Stimulated activated CD4-positive, alpha-beta T cell treated with anti-CD3 and anti-CD28 coated beads, TNF-alpha, amount 100 ng/mL, for 4 hours (primary cell): ENCODE results near the gene MAFB.

Experiments
- DNase-seq, 3 experiments: peaks; one replicate each; pipeline ENCODE4 v3.0.0-alpha.2; 2020; ENCODE audit warnings: low read depth in 3 of 3

MAFB gene

DNA sequence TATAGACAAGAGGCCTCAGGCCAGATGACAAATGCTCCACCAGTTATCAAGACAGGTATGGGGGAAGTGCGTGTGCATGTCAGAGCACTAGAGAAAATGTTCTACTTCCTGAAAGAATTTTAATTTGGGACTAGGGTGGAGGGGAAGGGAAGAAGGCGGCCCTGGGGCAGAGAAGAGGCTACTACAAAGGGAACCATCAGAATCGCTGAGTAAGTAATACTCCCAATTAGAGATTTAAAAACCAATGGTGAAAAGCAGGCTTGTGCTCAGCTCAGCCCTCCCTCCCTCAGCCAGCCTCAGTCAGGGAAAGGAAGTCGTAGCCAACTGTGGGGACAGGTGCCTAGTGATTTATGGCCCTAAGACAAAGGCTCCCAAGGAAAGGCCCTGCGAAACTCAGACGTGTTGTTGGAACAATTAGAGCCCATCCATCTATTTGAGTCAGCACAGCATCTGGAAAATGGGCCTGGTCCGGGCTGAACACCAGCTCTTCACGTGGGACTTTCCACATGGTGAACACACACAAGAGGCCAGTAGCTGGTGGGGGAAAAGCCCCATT, 15.0 kb upstream of the MAFB start:
- DNase-seq, result no peak

DNA sequence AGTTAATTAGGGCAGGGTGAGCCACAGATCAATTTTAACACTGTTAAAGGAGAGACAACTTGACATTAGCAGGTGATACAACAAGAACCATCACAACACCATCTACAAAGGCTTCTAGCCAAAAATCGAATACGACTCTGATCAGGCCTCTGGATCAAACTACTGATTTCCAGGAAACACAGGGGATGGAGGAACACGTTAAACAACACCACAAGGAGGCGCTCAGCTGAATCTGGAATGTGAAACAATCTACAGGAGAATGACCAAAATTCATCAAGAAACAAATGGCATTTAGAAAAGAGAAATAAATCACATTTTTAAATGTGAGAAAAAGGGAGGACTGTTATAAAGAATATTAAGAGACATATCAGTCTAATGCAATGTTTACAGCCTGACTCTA, 13.5 kb upstream of the MAFB start:
- no peak for DNase-seq

DNA sequence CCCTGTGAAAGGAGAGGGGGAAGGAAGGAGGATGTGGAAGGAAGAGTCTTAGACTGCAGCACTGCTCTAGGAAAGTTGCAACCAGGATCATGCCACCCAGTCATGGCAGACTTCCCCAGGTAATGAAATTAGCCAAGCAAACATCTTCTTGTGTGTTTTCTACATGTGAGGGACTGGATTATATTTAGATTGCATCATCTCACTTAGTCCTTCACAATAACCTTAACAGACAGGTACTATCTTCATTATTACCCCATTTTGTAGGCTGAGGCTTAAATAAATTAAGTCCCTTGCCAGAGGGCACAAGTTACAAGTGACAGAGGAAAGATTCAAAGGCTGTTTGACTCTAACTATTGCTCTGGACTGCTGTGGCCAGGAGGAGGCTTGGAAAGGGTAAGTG, 9.7 kb upstream of the MAFB start:
- no peak for DNase-seq

DNA sequence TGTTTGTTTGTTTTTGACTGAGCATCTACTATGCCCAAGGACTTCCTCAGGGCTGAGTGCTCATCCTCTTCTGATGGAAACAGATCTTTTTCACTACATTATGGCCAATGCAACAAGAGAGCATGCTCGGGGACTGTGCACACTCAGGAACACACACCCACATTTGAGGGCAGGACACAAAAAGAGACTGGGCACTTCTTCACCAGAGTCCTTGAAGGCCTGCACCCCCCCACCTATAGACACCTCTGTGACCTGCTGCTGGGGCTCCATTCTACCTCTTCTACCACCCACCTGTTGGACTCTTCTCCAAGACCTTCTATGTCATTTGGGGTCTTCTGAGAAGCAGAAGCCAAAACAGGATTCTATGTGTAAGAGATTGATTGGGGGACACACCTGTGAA, 9.2 kb upstream of the MAFB start:
- no peak for DNase-seq

DNA sequence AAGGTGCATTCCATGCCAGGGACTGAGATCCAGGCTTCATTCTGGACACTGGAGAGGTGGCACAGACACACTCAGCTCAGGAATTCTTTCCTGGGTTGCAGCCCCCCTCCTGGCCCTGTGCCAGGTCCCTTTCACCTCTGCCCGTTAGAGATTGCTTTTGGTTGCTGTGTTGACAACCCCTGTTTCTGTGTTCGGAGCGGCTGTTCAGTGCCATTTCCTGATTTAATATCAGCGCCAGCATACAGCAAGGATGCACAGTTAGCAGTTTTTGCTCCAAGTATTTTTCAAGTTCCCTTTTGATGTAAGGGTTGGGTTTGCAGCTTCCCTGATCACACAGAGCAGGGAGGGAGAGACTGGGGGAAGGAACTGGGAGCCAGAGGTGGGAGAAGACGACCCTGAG, 8.5 kb upstream of the MAFB start:
- DNase-seq, result no peak

DNA sequence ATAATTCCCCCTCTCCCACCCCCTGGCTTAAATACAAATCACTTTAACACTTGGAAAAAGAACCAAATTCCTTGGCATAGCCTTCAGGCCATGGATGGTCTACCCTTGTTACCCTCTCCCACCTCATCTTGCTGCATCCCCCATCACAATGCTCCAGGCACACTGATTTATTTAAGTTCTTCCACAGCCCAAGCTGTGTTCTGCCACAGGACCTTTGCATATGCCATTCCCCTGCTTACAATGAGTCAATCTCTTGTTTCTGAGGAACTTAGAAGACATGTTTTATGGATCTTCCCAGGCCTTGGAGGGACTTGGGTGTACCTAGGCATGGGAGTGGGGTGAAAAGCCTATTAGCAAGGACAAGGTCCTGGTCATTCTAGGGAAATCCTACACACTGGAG, 6.2 kb upstream of the MAFB start:
- no peak for DNase-seq

DNA sequence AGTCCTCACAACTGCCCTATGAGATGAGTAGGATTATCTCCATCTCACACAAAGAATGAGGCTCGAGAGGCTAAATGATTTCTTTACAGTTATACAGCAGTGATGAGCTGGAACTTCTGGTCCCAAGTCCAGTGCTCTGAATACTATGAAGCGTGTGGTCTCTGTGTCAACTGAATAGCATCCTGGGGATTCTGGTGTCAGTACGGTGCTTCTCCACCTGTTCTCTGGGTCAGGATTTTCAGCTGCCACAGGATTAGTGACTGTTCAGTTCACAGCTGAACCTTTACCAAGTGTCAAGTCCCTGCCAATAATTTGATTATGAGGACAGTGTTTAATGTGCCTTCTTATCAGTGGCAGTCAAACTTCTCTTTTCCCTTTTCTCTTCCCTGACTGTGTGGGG, 5.2 kb upstream of the MAFB start:
- DNase-seq, result no peak

DNA sequence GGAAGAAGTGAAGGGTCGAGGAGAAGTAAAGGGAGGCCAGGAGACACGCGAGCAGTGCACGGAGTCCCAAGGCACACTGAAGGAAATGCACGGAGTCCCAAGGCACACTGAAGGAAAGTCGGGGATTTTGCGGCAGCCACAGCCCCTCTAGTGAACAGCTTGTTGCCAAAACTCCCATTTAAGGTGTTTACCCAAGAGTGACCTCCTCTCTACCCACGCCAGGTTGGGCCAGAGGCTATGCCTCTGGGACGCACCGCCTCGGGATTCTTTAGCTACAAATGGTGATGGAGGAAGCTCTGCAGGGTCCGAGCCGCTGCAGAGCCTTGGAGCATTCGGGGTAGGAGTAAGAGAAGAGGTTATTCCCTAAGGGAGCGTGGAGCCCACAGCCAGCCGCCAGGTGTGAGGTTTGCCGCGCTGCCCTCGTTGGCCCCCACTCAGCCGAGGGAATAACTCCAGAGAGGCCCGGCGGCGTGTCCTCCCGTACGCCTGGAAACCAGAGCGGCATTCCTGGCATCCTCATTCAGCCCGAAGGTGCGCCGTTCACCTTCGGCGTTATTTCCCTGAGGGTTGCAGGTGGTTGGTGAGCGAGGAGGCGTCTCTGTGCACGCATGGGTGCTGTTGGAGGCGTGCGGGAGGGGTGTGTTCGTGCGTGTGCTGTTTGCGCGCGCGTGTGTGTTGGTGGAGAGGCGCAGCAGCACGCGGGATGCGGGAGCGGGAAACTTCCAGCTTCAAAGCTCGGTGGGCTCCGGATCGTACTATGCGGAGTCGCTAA, 3.4 kb upstream of the MAFB start:
- no peak for DNase-seq

DNA sequence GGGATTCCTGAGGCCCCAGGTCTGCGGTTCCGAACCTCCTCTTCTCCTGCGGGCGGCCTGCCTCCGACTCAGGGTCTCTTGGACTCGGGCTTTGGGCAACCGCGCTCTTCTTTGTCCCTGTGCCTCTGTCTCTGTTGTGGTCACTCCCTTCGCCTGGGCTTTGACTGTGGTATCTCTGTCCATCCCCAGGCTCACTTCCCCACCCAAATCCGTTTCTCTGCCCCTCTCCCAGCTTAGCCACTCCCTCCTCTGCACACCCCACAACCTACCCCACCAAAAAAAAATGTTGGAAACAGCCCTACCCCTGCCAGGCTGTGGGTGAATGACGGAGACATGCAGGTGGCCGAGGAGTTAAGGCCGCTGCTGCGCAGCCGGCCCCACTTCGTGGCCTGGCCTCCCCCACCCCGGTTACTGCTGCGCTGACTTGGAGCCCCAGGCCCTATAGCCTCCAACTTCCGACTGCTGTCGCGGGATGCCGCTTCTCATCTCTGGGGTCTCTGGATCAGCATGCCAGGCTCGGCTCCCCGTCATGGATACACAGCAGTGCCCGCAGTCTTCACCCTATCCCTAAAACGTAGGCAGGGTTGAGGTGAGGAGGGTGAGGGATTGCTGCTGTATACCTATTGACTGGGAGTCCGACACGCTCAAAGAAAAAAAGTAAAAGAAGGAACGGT, 2.7 kb upstream of the MAFB start:
- DNase-seq, result no peak

DNA sequence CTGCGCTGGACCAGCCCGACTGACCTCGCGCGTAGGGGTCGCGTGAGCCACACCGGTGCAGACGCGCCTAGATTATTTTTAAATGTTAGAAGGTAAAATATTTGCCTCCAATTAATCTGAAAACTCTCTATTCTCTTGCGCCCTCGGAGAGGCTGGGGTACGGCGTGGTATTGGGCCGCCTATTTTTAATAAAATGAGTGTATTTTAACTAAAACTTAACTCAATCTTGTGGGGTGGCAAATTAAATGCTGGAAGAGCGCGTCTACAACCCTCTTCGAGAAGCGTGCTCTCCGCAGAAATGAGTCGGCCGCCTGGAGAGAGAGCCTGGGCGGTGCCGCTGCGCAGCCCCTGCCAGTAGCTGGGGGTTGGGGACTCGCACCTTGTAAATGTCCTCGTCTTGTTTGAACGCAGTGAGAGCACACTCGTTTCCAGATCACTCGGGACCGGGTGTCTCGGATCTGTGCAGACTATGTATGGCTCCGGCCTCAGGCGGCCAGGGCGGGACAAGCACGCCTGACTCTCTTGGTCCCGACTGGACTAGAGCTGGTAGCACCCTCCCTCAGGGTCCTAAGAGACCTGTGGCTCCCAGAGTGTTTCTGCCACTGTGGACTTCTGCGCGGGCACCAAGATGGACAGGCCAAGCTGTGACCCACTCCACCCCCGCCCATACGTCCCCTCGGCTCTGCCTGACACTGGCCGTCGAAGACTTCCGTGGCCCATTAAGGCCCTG, 2.0 kb upstream of the MAFB start:
- DNase-seq, result no peak

DNA sequence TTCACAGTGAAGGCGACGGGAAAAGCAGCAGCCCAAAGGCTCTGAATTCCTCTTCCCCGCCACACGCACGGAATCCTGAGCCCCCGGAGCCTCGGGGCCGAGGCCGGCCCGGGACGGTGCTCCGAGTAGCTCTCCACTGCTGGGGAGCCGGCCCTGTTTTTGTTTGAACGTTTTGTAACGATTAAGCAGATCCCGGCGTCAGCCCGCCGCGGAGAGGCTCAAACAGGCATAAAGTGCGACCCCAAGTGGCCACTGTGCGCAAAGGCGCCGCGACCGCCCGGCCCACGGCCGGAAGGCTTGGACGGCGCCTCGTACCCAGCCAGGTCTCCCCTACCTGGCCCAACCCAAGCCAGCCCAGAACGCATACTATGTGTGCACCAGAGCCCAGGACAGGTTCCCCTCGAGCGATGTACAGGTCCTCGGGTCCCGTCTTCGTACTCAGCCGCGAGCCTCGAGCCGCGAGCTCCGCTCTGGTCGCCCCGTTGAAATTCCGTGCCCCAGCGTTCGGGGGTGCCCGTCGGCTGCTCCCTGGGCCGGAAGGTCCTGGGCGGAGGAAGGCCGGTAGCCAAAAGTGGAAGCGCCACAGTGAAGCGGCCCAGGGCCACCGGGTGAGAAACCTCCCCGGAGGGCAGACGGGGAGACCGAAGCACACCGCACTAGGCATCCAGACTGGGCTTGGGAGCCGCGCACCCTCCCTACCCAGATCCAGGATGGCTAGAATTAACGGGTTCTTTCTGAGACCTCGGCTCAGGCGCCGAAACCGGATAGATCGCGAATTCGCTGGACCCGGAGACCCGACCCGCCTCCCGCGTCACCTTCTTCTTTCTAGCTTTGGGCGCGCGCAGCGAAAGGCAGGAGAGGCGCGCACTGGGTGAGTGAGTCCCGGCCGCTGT, 1.2 kb upstream of the MAFB start:
- peak in 2 of 3 experiments; percentile 5 to 14 for DNase-seq

DNA sequence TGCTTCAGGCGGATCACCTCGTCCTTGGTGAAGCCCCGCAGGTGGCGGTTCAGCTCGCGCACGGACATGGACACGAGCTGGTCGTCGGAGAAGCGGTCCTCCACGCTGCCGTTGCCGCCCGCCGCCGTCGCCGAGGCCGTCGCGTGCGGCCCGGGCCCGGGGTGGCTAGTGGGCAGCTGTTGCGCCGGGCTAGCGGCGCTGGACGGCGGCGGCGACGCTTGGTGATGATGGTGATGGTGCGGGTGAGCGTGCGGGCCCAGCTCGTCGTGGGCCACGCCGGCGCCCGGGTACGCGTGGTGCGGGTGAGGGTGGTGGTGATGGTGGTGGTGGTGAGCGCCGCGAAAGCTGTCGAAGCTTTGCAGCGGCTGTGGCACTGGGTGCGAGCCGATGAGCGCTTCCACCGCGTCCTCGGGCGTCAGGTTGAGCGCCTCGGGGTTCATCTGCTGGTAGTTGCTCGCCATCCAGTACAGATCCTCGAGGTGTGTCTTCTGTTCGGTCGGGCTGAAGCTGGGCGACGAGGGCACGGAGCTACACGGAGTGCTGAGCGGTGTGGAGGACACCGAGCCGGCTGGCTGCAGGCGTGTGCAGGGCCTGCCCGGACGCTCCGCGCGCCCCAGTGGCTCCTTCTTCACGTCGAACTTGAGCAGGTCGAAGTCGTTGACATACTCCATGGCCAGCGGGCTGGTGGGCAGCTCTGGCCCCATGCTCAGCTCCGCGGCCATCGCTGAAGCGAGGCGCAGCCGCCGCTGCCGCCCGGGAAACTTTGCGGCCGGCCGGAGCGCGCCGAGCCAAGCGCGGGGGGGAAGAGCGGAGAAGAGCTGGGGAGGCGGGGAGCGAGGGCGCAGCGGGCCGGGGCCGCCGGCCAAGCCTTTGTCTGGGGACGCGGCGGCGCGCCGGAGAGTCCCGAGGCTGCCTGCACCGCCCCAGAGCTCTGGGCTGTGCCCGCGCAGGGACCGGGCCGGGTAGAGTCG, 622 bp downstream of the MAFB start:
- no peak for DNase-seq

DNA sequence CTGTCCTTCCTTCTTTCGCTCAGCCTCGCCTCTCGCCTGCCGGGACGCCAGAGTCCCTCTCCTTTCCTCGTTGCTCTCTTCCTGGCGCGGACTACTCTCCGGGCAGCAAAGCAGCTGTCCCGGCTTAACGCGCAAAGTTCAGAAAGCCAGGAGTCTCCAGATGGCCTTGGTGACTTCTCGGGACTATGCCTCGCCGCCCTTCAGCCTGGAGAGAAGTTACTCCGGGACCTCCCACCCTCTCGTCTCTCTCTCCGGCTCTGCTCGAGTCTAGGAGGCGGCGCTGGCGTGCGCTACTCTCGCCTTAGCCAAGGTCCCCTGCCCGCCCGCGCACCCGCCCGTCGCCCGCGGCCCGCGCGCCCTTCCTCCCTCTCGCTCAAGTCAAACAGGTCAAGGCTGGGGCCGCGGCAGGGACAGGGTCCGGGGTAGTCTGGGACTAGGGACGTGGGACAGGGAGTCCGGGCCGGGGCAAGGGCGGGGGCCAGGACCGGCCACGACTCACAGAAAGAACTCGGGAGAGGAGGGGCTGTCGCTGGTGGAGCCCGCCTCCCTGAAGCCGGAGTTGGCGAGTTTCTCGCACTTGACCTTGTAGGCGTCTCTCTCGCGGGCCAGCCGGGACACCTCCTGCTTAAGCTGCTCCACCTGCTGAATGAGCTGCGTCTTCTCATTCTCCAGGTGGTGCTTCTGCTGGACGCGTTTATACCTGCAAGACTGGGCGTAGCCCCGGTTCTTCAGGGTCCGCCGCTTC, 1.5 kb downstream of the MAFB start:
- no peak for DNase-seq

DNA sequence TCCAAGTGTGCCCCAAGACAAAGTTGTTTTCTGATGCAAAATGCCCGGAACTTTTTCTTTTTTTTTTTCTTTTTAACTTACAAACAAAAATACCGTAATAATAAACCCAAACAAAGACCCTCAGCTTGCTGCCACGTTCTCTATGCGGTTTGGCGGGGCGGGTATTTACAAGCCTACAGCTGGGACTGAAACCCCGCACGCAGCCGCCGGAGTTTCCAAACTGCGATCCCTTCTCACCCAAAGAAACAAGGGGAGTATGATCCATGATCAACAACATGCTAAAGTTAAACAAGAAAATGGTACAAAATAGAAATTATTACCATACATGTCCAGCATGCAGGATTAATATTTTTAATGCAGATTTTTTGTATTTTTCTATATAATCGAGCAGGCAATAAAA, 2.1 kb downstream of the MAFB start:
- no peak for DNase-seq

DNA sequence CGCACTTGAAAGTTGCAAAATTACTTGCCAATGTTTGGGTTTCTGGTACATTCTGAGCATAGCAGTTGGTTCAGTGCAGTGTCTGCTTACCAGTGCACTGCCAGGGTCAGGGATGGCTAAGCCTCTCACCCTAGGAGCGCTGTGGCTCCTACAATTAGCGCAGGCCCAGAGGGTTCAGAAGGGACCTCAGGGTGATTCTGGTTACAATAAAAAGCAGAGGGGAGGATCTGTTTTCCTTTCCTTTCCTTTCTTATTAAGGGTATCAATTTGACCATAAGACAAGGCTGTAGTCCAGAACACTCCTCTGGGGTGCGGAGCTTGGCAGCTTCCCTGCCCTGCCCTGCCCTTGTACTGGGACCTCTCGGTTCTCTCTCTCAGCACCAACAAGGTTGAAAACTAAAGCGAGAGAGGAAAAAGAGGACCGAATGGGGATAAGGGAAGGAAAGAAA, 2.6 kb downstream of the MAFB start:
- no peak for DNase-seq

DNA sequence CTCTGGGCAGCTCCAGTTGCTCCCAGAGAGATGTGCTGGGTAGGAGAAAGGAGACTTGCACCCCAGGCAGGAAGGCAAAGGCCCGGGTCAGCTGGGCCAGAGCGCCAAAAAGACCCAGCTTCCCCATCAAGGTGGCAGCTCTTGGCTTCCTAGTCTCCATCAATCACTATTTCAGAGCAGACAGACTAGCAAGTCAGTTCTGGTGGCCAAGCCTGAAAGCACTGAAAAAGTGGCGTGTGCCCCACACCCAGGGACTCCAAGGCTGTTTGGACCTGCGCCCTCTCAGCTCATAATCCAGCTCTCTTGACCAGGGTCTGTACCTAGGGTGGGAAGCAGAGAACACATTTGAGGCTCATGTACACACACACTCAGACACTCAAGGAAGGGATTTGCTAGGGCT, 3.7 kb downstream of the MAFB start:
- DNase-seq, result no peak

DNA sequence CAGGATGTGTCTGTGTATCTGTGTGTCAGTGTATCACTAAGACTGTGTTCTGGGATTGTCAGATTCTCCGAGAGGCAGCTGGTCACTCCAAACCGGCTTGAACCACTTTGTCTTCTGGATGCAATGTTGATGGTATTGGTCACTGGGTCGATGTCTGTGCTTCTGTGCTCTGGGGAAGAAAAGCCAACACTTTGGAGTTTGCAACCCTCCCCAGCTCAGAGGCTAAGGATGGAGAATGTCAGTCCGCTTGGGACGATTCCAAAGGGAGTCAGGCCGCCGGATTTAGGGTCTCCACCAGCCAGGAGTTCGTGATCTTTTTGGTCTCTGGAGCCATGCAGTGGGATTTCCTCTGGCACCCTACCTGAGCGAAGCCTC, 5.2 kb downstream of the MAFB start:
- DNase-seq, result no peak

DNA sequence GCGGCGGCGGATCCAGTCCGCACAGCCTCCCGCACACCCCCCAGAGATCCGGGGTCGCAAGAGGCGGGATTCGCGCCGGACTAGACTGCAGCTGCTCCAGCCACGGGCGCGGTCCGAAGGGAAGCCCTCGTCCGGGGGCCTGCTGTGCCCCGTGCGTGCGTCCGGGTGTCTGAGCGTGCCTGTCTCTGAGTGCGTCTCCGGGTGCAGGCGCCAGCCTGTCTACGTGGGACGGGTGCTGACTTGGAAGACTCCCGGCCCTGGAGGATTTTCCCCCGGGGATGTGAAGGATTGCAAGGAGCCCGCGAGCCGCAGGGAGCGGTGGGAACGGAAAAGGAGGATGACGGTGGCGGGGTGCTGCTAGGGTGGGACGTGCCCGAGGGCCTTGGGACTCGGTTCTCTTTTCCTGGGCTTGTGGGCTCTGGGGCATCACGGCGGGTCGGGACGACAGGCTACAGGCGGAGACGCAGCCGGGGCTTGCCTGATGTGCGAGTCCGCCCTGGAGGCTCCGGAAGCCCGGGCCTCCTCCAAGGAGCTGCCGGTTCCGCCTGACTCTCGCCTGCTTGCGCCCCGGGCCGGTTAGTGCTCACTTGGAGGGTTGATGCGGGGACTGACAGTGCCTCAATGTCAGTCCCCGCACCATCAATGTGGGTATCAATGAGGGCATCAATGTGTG, 5.7 kb downstream of the MAFB start:
- no peak for DNase-seq
